GM03348 (cell line): ENCODE data around the gene KRTAP10-12.

Source experiments
- DNase-seq: peaks from one replicate; pipeline ENCODE4 v3.0.0; 2012; ENCODE audit warnings: low spot score

KRTAP10-12 gene

DNA sequence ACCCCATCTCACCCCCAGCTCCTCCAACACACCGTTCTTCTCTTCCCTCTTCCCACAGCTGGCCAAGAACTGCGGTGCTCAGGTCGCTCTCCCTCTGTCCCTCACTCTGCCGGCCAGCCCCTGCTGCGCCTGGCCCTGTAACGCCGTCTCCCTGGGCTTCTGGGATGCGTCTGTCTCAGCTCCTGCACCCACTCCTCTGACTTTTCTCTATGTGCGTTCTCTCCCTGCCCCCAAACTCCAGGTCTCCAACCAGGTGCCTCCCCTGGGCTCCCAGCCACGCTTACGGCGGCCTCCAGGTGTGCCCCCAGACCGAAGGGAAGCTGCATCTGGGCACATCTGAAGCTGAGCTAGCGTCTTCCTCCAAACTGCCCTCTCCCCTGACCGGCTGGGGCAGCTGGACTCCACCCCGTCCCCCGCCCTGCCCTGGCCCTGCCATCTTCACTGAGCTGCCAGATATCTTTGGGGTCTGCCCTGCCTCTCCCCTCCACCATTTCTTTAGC lies 2.6 kb downstream of the KRTAP10-12 start:
- DNase-seq: no peak

DNA sequence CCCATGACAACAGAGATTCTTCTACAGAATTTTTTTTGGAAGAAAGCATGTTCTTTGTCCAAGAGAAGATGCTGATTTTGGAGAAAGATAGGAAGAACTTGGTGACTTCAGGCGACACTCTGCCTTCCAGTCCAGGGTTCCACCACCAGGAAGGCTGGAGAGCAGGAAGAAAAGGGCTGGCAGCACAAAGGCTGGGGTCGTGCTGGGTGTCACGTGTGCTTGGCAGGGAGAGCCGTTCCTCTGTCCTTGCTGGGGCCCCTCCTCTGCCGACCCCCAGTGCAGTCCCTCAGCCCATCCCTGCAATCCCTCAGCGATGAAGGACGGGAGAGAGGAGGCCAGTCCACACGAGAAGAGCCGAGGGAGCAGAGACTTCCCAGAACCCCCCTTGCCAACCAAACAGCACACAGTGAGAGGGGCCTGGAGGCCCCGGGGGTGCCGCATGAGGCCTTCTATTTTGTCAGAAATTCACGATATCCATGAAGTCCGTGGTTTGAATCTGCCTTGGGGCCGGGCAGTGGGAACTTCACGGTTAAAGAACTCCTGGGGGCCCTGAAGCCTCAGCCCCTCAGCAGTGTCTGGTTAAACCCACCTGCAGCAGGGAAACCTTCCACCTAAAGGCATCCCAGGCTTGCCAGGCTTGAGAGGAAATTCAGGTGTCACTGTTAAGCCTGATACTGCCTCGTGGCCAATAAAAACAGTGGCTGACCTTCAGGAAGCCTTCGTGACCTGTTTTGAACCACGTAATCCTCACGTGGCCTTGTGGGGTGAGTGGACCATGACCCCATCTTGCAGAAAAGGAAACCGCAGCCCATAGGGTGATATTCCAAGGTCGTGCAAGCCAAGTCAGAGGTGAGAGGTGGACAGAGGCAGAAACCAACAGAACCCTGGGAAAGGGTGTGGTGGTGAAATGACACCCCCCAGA lies 3.4 kb downstream of the KRTAP10-12 start:
- DNase-seq: no peak

DNA sequence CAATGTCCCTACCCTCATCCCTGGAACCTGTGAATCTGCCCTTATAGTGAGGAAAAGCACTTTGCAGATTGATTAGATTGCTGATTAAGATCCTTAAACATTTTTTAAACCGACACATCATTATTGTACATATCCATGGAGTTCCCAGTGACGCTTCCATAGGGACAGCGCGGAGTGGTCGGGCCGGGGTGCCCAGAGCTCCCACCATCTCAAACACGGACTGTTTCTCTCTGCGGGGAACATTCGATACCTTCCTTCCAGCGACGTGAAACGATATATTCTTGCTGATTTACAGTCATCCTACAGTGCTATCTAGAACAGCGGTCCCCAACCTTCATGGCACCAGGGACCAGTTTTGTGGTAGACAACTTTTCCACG lies 4.0 kb downstream of the KRTAP10-12 start:
- DNase-seq: no peak

DNA sequence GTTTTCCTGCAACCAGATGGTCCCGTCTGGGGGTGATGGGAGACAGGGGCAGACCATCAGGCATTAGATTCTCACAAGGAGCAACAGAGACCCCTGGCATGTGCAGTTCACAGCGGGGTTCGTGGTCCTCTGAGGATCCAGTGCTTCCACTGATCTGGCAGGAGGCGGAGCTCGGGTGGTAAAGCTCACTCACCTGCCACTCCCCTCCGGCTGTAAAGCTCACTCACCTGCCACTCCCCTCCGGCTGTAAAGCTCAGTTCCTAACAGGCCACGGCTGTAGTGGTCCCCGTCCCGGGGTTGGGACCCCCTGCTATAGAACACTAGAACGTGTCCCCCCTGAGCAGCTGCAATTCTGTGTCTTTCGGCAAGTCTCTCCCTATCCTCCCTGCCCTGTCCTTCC lies 4.6 kb downstream of the KRTAP10-12 start:
- DNase-seq: no peak

DNA sequence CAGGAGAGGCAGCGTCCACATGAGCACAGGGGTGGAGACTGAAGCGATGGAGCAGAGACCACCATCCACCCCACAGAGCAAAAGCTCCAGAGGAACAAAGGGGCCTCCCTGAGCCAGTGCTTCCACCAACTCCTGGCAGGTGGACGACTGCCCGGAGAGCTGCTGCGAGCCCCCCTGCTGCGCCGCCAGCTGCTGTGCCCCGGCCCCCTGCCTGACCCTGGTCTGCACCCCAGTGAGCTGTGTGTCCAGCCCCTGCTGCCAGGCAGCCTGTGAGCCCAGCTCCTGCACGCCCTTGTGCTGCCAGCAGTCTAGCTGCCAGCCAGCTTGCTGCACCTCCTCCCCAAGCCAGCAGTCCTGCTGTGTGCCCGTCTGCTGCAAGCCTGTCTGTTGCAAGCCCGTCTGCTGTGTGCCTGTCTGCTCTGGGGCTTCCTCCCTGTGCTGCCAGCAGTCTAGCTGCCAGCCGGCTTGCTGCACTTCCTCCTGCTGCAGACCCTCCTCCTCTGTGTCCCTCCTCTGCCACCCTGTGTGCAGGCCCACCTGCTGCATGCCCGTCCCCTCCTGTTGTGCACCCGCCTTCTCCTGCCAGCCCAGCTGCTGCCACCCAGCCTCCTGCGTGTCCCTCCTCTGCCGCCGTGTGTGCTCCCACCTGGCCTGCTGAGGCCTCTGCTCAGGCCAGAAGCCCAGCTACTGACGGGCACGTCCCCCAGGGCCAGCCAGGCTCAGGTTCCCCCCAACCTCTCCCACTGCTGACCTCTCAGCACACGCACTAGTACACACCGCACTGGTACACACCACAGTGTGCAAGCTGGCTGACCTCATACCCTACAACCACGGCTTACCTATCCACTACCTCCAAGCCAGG lies 5.4 kb downstream of the KRTAP10-12 start:
- DNase-seq: no peak

DNA sequence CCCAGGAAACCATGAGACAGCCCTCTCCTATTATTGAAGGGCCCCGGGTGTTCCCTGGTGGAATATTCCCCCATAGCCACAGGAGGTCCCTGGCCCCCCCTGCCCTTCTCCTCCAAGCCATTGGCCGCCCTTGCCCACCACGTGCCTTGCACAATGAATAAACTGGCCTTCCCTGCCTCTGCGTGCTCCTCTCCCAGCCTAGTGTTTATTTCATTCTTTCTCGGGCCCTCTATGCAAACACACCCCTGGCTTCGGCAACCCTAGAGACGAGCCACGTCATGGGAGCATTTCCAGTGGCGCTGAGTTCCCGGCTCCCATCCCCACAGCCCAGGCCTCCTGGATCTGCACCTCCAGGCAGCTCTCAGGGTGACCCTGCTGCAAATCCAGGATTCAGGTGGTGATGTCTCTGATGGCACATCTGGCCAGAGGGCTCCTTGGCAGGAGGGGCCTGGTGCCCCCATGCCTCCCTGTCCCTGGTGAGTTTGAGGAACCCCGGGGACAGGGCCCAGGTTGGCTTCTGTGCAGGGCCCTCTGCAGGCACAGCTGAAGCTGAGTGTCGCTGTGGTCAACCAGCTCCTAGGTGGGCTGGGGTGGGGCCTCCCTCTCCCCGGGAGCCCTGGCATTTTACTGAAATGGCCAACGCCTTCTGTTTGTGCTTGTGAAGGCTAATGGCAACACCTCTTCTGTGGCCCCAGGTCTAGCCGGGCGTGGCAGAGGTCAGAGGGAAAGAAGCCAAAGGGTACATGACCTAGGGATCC lies 6.2 kb downstream of the KRTAP10-12 start:
- no peak for DNase-seq

DNA sequence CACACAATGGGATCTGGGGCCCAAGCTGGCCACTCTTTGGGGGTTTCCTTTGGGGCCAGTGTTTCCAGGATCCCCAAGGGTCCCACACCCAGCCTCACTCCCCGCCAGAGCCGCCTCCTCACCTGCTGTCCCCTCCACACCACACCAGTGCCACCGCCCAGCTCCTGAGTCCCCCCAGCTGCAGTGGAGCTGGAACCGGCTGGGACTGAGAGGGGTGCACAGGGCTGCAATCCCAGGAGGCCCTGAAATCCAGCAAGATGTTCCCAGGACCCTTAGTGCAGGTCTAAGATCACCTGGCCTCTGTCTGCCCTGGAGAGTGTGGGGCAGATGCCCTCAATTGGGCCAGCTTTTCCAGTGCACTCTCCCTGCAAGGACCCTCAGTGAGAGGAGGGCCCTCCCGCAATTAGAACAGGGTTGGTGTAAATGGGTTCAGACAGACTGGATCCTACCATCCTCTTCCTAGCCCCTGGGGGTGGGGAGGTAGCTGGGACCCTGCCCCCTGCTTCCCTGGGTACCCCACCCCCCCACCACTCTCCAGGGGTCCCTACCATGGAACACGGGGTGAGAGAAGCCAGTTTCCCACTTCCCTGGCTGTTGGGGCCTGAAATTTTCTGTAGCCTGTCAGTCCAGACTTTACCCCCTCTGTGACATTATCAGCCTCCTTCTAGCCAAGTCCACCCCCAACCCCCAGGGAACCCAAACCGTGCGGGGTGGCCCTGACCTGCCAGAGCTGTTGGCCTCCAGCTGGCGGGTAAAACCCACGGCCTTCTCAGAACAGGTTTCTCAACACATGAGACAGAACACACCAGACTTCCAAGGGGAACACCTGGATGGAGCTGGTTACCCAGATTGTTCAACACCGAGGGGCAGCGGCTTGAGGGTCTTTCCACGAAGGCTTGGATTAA lies 7.0 kb downstream of the KRTAP10-12 start:
- DNase-seq: no peak

DNA sequence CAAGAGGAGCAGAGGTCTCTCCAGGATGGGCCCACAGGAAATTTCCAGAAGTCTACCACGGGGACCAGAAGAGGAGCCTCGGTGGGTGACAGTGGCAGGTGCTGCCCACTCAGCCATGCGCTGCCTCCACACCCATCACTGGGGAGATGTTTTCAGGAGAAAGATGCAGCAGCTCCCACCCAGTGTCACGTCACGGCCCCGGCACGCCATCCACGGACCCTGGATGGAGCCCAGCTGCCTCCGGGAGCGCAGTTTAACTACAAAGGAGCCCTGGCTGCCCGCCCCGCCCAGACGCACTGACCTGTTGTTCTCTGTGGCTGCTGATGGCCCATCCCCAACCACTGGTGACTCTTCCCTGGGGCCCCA lies 7.6 kb downstream of the KRTAP10-12 start:
- no peak for DNase-seq

DNA sequence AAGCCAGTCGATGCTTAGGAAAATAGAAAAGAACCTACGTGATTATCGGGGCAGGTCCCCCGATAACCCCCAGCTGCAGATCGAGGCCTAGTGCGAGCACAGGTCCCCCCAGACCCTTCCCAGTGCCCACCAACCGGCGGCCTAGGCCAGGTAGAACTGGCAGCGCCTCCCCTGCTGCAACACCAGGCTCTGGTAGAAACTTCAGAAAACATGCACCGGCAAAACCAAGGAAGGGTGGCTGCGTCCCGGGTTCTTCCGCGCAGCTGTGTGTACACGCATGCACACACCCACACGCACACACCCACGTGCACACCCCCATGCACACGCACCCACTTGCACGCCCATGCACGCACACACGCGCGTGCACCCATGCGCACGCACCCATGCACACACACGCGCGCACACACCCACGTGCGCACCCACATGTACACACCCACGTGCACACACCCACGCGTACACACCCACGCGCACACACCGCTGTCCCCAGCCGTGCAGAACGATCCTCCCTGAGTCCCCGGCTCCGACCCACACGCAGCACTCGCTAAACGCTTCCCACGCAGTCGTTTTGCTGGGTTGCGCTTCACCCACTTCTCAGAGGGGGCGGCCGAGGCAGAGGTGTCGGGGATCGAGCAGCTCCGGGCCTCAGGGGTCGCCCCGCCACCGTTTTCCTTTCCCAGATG lies 9.2 kb downstream of the KRTAP10-12 start:
- no peak for DNase-seq

DNA sequence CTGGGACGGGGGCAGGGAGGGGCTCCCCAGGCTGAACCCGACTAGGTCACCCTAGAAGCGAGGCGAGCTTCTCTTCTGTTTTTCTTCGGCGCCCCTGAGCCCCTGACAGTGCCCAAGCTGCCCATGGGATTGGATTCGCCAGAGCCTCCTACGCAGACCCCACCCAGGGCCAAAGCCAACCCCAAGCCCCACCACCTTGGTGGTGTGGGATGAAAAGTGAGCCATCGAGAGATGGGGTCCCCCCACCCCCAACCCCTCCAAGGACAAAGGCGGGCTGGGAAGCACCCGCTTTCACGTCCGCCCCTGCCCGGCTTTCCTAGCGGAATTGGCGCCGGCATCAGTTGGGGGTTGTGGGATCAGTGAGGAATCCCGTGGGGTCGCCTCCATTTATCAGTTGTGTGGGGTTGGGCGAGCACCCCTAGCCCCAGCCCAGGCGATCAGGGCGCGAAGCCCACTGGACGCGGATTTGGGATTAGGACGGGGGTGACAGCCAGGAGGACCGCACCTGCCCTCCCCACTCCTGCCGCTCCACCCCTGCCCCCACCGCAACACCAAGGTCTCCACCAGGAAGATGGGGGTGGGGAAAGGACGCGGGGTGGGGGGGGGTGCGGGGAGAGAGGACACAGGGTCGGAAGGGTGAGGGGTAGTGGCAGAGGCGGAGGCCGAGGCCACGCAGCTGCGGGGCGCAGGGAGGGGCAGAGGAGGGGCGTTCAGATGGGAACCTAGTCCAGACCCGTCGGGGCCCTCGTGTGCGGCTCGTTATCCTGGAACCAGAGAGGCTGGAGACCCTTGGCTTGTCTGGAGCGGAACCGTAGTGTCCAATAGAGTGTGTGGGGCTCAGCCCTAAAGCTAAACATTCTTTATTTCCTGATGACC lies 10.0 kb downstream of the KRTAP10-12 start:
- peak; percentile 7 for DNase-seq

DNA sequence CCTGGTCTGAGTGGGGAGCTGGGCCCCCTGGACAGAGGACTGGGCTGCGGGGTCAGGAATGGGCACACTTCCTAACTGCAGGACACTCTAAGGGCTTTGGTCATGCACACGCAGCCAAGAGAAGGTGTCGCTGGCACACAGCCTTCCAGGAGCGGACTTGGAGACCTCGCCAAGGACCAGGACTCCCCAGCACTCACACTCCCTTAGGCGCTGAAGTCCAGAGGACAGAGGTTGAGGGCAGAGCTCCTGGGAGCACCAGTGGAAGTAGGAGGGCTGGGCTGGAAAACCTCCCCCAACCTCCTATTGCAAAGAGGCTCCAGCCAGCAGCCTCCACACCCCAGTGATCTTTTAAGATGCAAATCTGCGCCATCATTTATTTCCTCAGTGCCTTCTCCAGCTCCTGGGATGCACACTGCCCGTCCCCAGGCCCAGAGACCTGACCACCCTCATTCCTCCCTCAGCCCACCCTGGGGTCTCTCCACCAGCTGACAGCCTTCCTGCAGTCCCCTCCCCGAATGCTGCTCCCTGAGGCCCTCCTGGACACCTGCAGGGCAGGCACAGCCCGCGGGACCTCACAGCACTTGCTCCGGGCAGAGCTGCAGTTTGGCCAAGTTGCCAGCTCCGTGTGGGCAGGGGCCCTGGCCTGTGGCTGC lies 11.4 kb downstream of the KRTAP10-12 start:
- DNase-seq: peak; percentile 14

DNA sequence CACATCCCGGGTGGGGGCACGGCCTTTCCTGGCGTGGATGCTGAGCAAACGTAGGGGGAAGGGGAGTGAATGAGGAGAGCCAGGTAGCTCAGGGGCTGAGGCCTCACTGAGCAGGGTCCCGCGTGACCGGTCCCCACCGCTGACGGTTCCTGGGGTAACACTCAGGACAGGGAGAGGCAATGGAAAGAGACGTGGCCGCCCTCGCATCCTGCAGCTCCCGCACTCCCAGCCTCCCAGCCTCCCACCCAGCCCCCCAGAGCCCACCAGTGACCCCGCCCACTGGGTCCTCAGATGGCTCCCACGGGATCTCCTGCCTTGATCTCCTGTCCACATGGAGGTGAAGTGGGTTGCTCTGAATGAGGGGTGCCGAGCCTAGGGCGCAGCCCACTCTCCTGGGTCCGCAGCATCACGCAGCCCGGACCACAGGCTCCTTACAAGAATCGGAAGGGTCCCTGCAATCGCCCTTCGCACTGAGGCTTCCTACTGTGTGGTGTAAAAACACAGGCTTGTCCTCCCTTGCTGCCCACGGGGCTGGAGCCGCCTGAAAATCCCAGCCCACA lies 12.0 kb downstream of the KRTAP10-12 start:
- DNase-seq: no peak

DNA sequence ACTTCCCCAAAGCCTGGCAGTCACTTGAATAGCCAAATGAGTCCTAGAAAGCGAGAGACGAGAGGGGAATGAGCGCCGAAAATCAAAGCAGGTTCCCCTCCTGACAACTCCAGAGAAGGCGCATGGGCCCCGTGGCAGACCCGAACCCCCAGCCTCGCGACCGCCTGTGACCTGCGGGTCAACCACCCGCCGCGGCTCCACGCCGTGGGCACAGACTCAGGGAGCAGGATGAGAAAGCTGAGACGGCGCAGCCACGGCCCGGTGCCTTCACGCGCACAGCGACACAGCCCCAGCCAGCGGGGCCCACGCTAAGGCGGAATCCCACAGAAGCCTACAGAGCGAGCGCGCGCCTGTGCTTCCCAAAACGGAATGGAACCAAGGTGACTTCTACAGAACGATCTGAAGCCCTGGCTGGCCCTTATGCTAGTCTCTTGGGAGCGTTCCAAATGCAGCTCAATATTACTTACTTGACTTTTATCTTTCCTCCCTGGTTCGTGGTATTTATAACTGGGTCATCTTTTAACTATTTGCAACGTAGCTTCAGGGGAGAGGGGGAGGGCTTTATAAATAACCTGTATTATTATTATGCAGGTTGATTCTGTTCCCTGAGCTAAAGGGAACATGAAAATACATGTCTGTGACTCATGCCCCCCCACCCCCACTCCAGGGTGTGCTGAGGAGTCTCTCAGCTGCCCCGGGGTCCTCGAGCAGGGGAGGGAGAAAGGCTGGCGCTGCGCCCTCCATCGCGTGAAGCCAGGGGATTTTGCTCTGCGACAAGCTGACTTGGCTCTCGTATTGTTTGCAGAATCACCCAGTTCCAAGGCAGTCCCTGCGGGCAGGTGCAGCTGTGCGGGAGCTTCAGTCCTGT lies 12.7 kb downstream of the KRTAP10-12 start:
- no peak for DNase-seq

DNA sequence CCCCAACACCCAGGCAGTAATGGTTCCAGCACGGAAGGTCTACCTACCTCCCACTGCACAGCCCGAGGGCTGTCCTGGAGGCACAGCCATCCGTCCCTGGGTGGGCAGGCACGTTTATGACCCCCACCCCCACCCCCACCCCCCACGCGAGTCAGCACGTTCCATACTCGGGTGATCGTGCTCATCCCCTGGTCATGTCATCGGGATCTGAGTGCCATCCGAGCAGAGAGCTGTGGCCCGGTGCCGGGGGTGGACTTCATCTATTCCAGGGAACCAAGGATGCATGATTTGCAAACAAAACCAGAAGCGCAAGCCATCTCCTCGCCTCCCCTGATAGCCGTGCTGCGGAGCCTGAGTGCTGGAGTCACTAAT lies 13.3 kb downstream of the KRTAP10-12 start:
- no peak for DNase-seq

DNA sequence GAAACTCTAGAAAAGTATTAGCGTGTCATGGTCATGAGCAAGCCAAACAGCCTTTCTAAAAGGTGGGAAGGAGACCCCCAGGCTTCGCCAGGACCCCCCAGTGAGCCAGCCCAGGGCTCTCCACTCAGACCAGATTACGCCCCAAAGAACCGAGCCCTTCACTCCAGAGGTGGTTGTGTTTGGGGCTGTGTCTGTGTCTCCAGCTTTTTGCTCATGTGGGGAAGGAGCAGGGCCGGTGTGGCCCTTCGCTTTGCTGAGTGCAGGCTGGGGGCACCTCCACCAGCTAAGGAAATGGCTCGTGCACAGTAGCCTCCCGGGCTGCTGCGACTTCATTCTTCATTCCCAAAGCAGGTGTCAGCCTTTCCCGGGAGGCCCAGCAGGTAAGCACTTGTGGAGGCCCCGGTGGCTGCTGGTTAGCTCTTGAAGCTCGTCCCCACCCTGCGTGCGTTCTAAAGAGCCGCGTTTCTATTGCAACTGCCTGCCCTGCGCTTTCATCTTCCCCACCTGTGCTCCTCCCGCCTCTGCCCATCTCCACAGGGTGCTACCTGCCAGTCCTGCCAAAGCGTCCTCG lies 13.9 kb downstream of the KRTAP10-12 start:
- no peak for DNase-seq

DNA sequence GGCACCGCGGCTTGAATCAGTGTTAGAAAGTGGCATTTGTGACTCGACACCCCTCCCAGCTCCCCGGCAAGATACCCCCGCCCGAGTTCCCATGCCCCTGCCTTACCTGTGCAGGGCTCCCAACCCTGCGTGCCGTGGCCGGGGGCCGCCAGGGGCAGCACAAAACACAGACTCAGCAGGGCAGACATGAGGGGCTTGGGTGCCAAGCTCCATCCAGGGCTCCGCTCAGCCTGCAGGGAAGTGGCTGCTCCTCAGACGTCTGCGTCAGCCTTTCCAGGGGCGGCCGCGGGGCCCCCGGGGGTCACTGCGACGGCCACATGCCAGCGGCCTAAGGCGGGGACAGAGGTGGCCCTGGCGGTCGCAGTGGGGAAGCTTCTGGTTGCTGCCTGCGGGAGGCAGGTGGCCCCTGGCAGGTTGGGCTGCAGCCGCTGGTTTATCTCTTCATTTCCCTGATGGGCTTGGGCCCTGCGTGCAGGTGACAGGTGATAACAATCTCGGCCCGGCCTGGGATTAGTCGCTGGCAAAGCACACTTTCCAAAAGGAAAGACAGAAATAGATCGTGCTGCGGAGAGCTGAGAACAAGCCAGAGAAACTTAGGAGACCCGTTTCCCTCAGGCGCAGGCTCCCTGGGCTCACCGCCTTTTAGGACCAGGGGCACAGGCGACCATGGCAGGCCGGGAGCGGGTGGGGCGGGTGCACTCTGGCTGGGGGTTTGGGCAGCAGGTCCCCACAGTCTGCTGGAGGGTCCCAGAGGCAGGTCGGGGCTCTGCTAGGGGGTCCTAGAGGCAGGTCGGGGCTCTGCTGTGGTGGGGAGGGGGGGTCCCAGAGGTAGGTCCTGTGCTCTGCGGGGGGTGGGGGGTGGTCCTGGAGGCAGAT lies 14.6 kb downstream of the KRTAP10-12 start, which contains the start of gene TSPEAR:
Gene TSPEAR (minus strand): TSS at position 246 of the 876 bp plus-strand sequence. CDS start 58 bp downstream, at position 188.
- DNase-seq: no peak
